Erythroblast (primary cell): ENCODE results near the gene PPP2R5C.

Experiments used
- GATA1 ChIP-seq: IDR thresholded peaks from 2 replicates; pipeline ENCODE4 v1.6.1; 2011; ENCODE audit warnings: low read depth, mild to moderate bottlenecking, control low read depth, low read length, moderate library complexity
- POLR2A ChIP-seq: IDR thresholded peaks from 2 replicates; pipeline ENCODE4 v1.6.1; 2011; ENCODE audit warnings: mild to moderate bottlenecking, low read length

- TF ChIP-seq POLR2A (no peak), GATA1 (no peak)
These were observed 12.7 kb downstream of the PPP2R5C start for GRCh38 chr14:101774006-101774795.
